Adrenal gland (tissue), 12 donors: ENCODE data around the gene DNA2. TPM values are rescaled to one million over a fixed set of nuclear protein-coding genes. Genes with fewer than 3 reads are reported as not detected.

ENCODE experiments used
- DNase-seq, 7 donors: peaks; one replicate each; pipeline ENCODE4 v3.0.0-alpha.2; 2019 to 2020
- H3K27ac ChIP-seq, 5 donors: fragments of 200-600 bp; sonication (generic) in 4 of 5; 1 replicate in 3 of 5; 2 replicates in 2 of 5; pipeline versions ENCODE4 v1.5.1 to v1.8.0; 2016 to 2020; ENCODE audit warnings: mild to moderate bottlenecking in 1 of 5
- H3K27me3 ChIP-seq: fragments of 200-600 bp; 2 replicates; pipeline ENCODE4 v1.8.0; 2021
- H3K36me3 ChIP-seq, 2 donors: fragments of 200-600 bp; replicated peaks in 1 of 2; 1 replicate in 1 of 2; 2 replicates in 1 of 2; pipeline versions ENCODE4 v1.5.1 to v1.8.0; 2018 to 2022
- H3K4me1 ChIP-seq, 2 donors: fragments of 200-600 bp; replicated peaks in 1 of 2; 1 replicate in 1 of 2; 2 replicates in 1 of 2; pipeline versions ENCODE4 v1.5.1 to v1.8.0; 2018 to 2021
- H3K4me3 ChIP-seq, 4 donors: fragments of 200-600 bp; sonication (generic) in 3 of 4; one replicate each; pipeline ENCODE4 v1.5.1; 2016 to 2018
- H3K9me3 ChIP-seq, 3 donors: fragments of 200-600 bp; sonication (generic) in 1 of 3; replicated peaks in 1 of 3; 1 replicate in 2 of 3; 2 replicates in 1 of 3; pipeline versions ENCODE4 v1.5.1 to v1.8.0; 2016 to 2021
- CTCF ChIP-seq, 6 experiments: fragments of 450-650 bp in 4 of 6; fragments of 200-600 bp in 2 of 6; sonication (generic) in 1 of 6; IDR thresholded peaks; 1 replicate in 5 of 6; 2 replicates in 1 of 6; pipeline versions ENCODE4 v1.5.1 to v1.8.0; 2016 to 2021; ENCODE audit warnings: antibody characterized with exemption in 6 of 6, mild to moderate bottlenecking in 2 of 6, moderate library complexity in 1 of 6
- POLR2A ChIP-seq, 2 donors: fragments of 450-650 bp; IDR thresholded peaks; one replicate each; pipeline ENCODE4 v1.6.1; 2017; ENCODE audit warnings: antibody characterized with exemption in 2 of 2, mild to moderate bottlenecking in 2 of 2, moderate library complexity in 1 of 2
- WGBS, 4 donors: extraction: QIAGEN DNeasy Blood & Tissue Kit in 2 of 4; methylation state at CpG; one replicate each; pipeline versions ENCODE4 v1.1.5 to v1.1.7; 2013 to 2017; 5-methylcytosine and 5-hydroxymethylcytosine counted together
- intact Hi-C, 2 donors: fragments of 100-400 bp; cut with DNase I; formaldehyde crosslinking; loops; one replicate each; pipeline versions ENCODE4 v1.14.1 to v1.15.0; 2022 to 2023
- polyA plus RNA-seq, 3 donors: library from polyadenylated mRNA; stranded (reverse); fragments of 200-250 nt in 2 of 3; fragments of 350-450 nt in 1 of 3; fragmentation: Illumina TruSeq in 1 of 3; extraction: RNeasy Lipid Tissue Mini Kit (QIAGEN cat#74804) in 1 of 3; gene quantifications; one replicate each; pipeline ENCODE4 v1.2.3, GENCODE V29; 2013 to 2014
- total RNA-seq, 9 donors: library from RNA; depleted of rRNA in 4 of 9; stranded (reverse); fragments of >200 nt in 4 of 9; fragments of 120-200 nt in 1 of 9; fragmentation: NEBNext Ultra II Directional in 1 of 9; extraction: Animal tissue kit (Norgen Biotek cat#: 25700) in 1 of 9; gene quantifications; one replicate each; pipeline versions ENCODE4 v1.1.0 to v1.2.4, GENCODE V29; 2013 to 2023
- donor health status: healthy with polysubstance abuse.
- donor health status: Bipolar disorder and iron deficiency.
- donor health status: DM: yes; HTN: yes; CAD: no.
- donor health status: DM: no; HTN: no; CAD: no.
- donor health status: DM: no; HTN: no; CAD: no.
- donor health status: DM: yes; HTN: yes; CAD: no.

Gene DNA2
- total and polyA plus RNA-seq, 12 donors = 0.55 to 8.4 (median 1.6) TPM

- Histone ChIP-seq H3K9me3 (no peaks in the 10 kb centered on the region), H3K4me3 (no peak overlapping the region), H3K27me3 (no peaks in the 10 kb centered on the region), H3K4me1 (no peaks in the 10 kb centered on the region), H3K27ac (no peak overlapping the region), H3K36me3 (no peaks in the 10 kb centered on the region)
- DNase-seq = no peak
- 91 to 100% (median 97%) methylated on average over 2 of the region's 2 CpGs for WGBS, 4 donors
- no peak for TF ChIP-seq POLR2A (IDR thresholded peaks at IDR 0.05)
- TF ChIP-seq CTCF (IDR thresholded peaks at IDR 0.05) = no peak
- intact Hi-C loops = no loop called here
Measured at GRCh38 chr10:68442971-68443370, 28.8 kb downstream of the DNA2 start.

GRCh38 chr10:68440898-68441297 lies 30.9 kb downstream of the DNA2 start:
- TF ChIP-seq POLR2A (IDR thresholded peaks at IDR 0.05) (no peak), CTCF (IDR thresholded peaks at IDR 0.05) (no peak)
- no peak for DNase-seq
- H3K27me3 ChIP-seq = no peaks in the 10 kb centered on the region
- no peaks in the 10 kb centered on the region for H3K9me3 ChIP-seq
- no peak overlapping the region for H3K4me3 ChIP-seq
- WGBS, 4 donors = 95 to 99% (median 96%) methylated on average over 3 of the region's 3 CpGs
- H3K27ac ChIP-seq = no peak overlapping the region
- H3K36me3 ChIP-seq = no peaks in the 10 kb centered on the region
- intact Hi-C loops = no loop called here
- H3K4me1 ChIP-seq = no peaks in the 10 kb centered on the region

- H3K4me1 ChIP-seq = no peaks in the 10 kb centered on the region
- TF ChIP-seq POLR2A (IDR thresholded peaks at IDR 0.05) = no peak
- no peak for TF ChIP-seq CTCF (IDR thresholded peaks at IDR 0.05)
- DNase-seq = no peak
- no peak overlapping the region for H3K4me3 ChIP-seq
- intact Hi-C loops = no loop called here
- H3K27me3 ChIP-seq = no peaks in the 10 kb centered on the region
- H3K36me3 ChIP-seq = no peaks in the 10 kb centered on the region
- H3K9me3 ChIP-seq = no peaks in the 10 kb centered on the region
- H3K27ac ChIP-seq = no peak overlapping the region
Measured at GRCh38 chr10:68435803-68436202, 36.0 kb downstream of the DNA2 start.

- no peak overlapping the region for H3K4me3 ChIP-seq
- DNase-seq = no peak
- TF ChIP-seq CTCF (IDR thresholded peaks at IDR 0.05) (no peak), POLR2A (IDR thresholded peaks at IDR 0.05) (no peak)
- no peak overlapping the region for H3K27ac ChIP-seq
- no peaks in the 10 kb centered on the region for H3K4me1 ChIP-seq
- intact Hi-C loops = no loop called here
- no peaks in the 10 kb centered on the region for H3K36me3 ChIP-seq
- WGBS, 4 donors = 95 to 99% (median 98%) methylated on average over 4 of the region's 4 CpGs
- no peaks in the 10 kb centered on the region for H3K9me3 ChIP-seq
- H3K27me3 ChIP-seq = no peaks in the 10 kb centered on the region
Measured at GRCh38 chr10:68434657-68435056, 37.1 kb downstream of the DNA2 start.
